K562 (cell line): ENCODE measurements around the gene TRIP10. TPM values are rescaled to one million over a fixed set of nuclear protein-coding genes. Genes with fewer than 3 reads are reported as not detected.
A peak's percentile ranks its signal among the peaks of the same experiment; 100 is the strongest.

ENCODE experiments used
- ATAC-seq: fragments of 200-7000 bp; cut with Tn5 transposase; 3 replicates; pipeline ENCODE4 v1.9.1; 2020; ENCODE audit warnings: moderate library complexity
- BruUV-seq: library from RNA; stranded (reverse); fragments of 400-500 nt; replicated peaks from 2 replicates; lab custom pipeline; 2021; lab: Mats Ljungman, UMichigan
- CTCF ChIA-PET: fragments of 300-600 bp; formaldehyde crosslinking; extraction: SDS; loops from one replicate; lab custom pipeline; 2021; ENCODE audit warnings: low intra/inter-chr PET ratio; lab: Yijun Ruan, JAX
- POLR2A ChIA-PET: fragments of 300-600, 350-650 bp; sonication (Branson Sonifier 250); formaldehyde crosslinking; extraction: SDS; loops from one replicate; lab custom pipeline; 2021; ENCODE audit warnings: antibody characterized with exemption, inconsistent platforms; lab: Yijun Ruan, JAX
- DNase-seq, 4 experiments: peaks; one replicate each; pipeline versions ENCODE4 v3.0.0 to v3.0.0-alpha.2; 2011 to 2018; ENCODE audit warnings: low spot score in 3 of 4, mixed read lengths in 3 of 4; ENCODE audit errors: extremely low read depth in 1 of 4
- FAIRE-seq: peaks from 2 replicates; lab custom pipeline; 2011; peaks lifted over from hg19 to GRCh38; lab: Jason Lieb, UNC
- H2AFZ ChIP-seq: 2 replicates; pipeline ENCODE4 v1.6.0; 2011; ENCODE audit warnings: low read depth, low read length, control low read depth, inconsistent platforms
- H3K27ac ChIP-seq: fragments of 200-600 bp; 3 replicates; pipeline ENCODE4 v1.8.0; 2011; ENCODE audit warnings: low read depth, mild to moderate bottlenecking, control low read depth, inconsistent platforms, low read length, moderate library complexity, mixed read lengths; ENCODE audit errors: extremely low read depth
- H3K27me3 ChIP-seq, 2 experiments: fragments of 300-600 bp in 1 of 2; 2 replicates in 1 of 2; 3 replicates in 1 of 2; pipeline versions ENCODE4 v1.6.0 to v1.8.0; 2011; ENCODE audit warnings: inconsistent platforms in 2 of 2, low read length in 2 of 2, mild to moderate bottlenecking in 1 of 2, mixed read lengths in 1 of 2, moderate library complexity in 1 of 2; ENCODE audit not compliant: control insufficient read depth in 2 of 2, insufficient read depth in 2 of 2
- H3K36me3 ChIP-seq: fragments of 300-600 bp; 3 replicates; pipeline ENCODE4 v1.8.0; 2011; ENCODE audit warnings: mild to moderate bottlenecking, low read length, inconsistent platforms; ENCODE audit not compliant: control insufficient read depth, insufficient read depth
- H3K4me1 ChIP-seq, 2 experiments: fragments of 200-600 bp in 1 of 2; replicated peaks in 1 of 2; 2 replicates in 1 of 2; 3 replicates in 1 of 2; pipeline versions ENCODE4 v1.5.1 to v1.8.0; 2011; ENCODE audit warnings: inconsistent platforms in 2 of 2, low read length in 2 of 2, mild to moderate bottlenecking in 1 of 2, mixed read lengths in 1 of 2, moderate library complexity in 1 of 2; ENCODE audit not compliant: control insufficient read depth in 2 of 2, insufficient read depth in 2 of 2
- H3K4me2 ChIP-seq: 2 replicates; pipeline ENCODE4 v1.6.1; 2011; ENCODE audit warnings: low read length, control low read depth, inconsistent platforms, mixed read lengths; ENCODE audit not compliant: insufficient read depth
- H3K4me3 ChIP-seq: fragments of 200-600 bp; sonication (generic), shearing (Covaris generic); 2 replicates; pipeline ENCODE4 v1.5.1; 2016; ENCODE audit warnings: control low read depth, inconsistent platforms
- H3K79me2 ChIP-seq: fragments of 200-600 bp; 3 replicates; pipeline ENCODE4 v1.8.0; 2011; ENCODE audit warnings: low read length, inconsistent platforms; ENCODE audit not compliant: control insufficient read depth, insufficient read depth
- H3K9ac ChIP-seq, 2 experiments: 2 replicates each; pipeline versions ENCODE4 v1.6.0 to v1.6.1; 2011; ENCODE audit warnings: low read depth in 2 of 2, low read length in 2 of 2, control low read depth in 1 of 2, inconsistent platforms in 1 of 2, mild to moderate bottlenecking in 1 of 2, mixed read lengths in 1 of 2; ENCODE audit not compliant: insufficient read depth in 1 of 2
- H3K9me1 ChIP-seq: one replicate; pipeline ENCODE4 v1.6.0; 2011; ENCODE audit warnings: inconsistent platforms, mild to moderate bottlenecking, low read length, moderate library complexity; ENCODE audit not compliant: control insufficient read depth, insufficient read depth
- H3K9me3 ChIP-seq: replicated peaks from 2 replicates; pipeline ENCODE4 v1.5.1; 2011; ENCODE audit warnings: low read depth, low read length, inconsistent platforms; ENCODE audit not compliant: control insufficient read depth, insufficient read depth
- H4K20me1 ChIP-seq: replicated peaks from 2 replicates; pipeline ENCODE4 v1.6.1; 2011; ENCODE audit warnings: low read length, inconsistent platforms, mixed read lengths; ENCODE audit not compliant: control insufficient read depth, insufficient read depth
- C11orf30 ChIP-seq: fragments of 450-650 bp; IDR thresholded peaks from 2 replicates; pipeline ENCODE4 v1.6.1; 2016; ENCODE audit warnings: low read depth, mild to moderate bottlenecking
- CCNT2 ChIP-seq: IDR thresholded peaks from 2 replicates; pipeline ENCODE4 v1.6.1; 2011; ENCODE audit warnings: borderline replicate concordance, low read depth, mild to moderate bottlenecking, moderate library complexity, mixed read lengths, low read length; ENCODE audit not compliant: insufficient read length; ENCODE audit errors: extremely low read depth
- CTBP1 ChIP-seq: fragments of 450-650 bp; IDR thresholded peaks from 2 replicates; pipeline ENCODE4 v1.6.1; 2016; ENCODE audit warnings: borderline replicate concordance
- FOXJ2 ChIP-seq: fragments of 200-800 bp; sonication (Bioruptor generic); IDR thresholded peaks from 2 replicates; pipeline ENCODE4 v1.6.1; 2016; ENCODE audit warnings: missing genetic modification characterization, missing compliant biosample characterization
- GATA2 ChIP-seq: sonication (generic); formaldehyde crosslinking; IDR thresholded peaks from 2 replicates; pipeline ENCODE4 v1.4.0; 2020; ENCODE audit warnings: mild to moderate bottlenecking, missing genetic modification reagents
- HMG20B ChIP-seq: fragments of 250-450 bp; sonication (Bioruptor Pico); IDR thresholded peaks from 2 replicates; pipeline ENCODE4 v1.5.0; 2021; ENCODE audit warnings: mild to moderate bottlenecking
- KLF6 ChIP-seq: fragments of 250-450 bp; sonication (Bioruptor Pico); IDR thresholded peaks from 2 replicates; pipeline ENCODE4 v1.4.0; 2020; ENCODE audit warnings: mild to moderate bottlenecking, moderate library complexity, borderline replicate concordance
- MTF1 ChIP-seq: fragments of 250-450 bp; sonication (Bioruptor Pico); IDR thresholded peaks from 2 replicates; pipeline ENCODE4 v1.9.0; 2021; ENCODE audit warnings: moderate library complexity, mild to moderate bottlenecking, inconsistent platforms, borderline replicate concordance
- MXI1 ChIP-seq: IDR thresholded peaks from 2 replicates; pipeline ENCODE4 v1.6.1; 2011; ENCODE audit warnings: low read depth, mild to moderate bottlenecking, improper control_type of control experiment, low read length
- NFE2L1 ChIP-seq: fragments of 450-650 bp; IDR thresholded peaks from 2 replicates; pipeline ENCODE4 v1.6.1; 2016; ENCODE audit warnings: missing genetic modification characterization, low read depth, mild to moderate bottlenecking, missing compliant biosample characterization, moderate library complexity, borderline replicate concordance
- SAFB2 ChIP-seq: fragments of 200-400 bp; formaldehyde crosslinking; IDR thresholded peaks from 2 replicates; pipeline ENCODE4 v1.6.1; 2018; ENCODE audit warnings: borderline replicate concordance, low read length, low read depth, moderate library complexity; ENCODE audit not compliant: severe bottlenecking
- TAF7 ChIP-seq: fragments of 450-650 bp; IDR thresholded peaks from 2 replicates; pipeline ENCODE4 v1.6.1; 2016; ENCODE audit warnings: missing genetic modification characterization, missing compliant biosample characterization
- TEAD2 ChIP-seq: fragments of 450-650 bp; IDR thresholded peaks from 2 replicates; pipeline ENCODE4 v1.6.1; 2016; ENCODE audit warnings: missing genetic modification characterization, control low read depth, missing compliant biosample characterization
- TGIF2 ChIP-seq: sonication (generic); formaldehyde crosslinking; IDR thresholded peaks from 2 replicates; pipeline ENCODE4 v1.8.1; 2022; ENCODE audit warnings: mild to moderate bottlenecking, missing genetic modification reagents, moderate library complexity
- ZFX ChIP-seq: sonication (generic); formaldehyde crosslinking; IDR thresholded peaks from 2 replicates; pipeline ENCODE4 v1.8.0; 2022; ENCODE audit warnings: mild to moderate bottlenecking, missing genetic modification reagents, moderate library complexity
- ZNF121 ChIP-seq: sonication (generic); formaldehyde crosslinking; conservative IDR thresholded peaks from 2 replicates; pipeline ENCODE4 v1.8.0; 2022; ENCODE audit warnings: missing genetic modification reagents
- ZNF23 ChIP-seq: fragments of 250-450 bp; sonication (Bioruptor Pico); IDR thresholded peaks from 2 replicates; pipeline ENCODE4 v1.4.0; 2020; ENCODE audit warnings: mild to moderate bottlenecking
- ZNF431 ChIP-seq: sonication (generic); formaldehyde crosslinking; IDR thresholded peaks from 2 replicates; pipeline ENCODE4 v1.8.0; 2022; ENCODE audit warnings: mild to moderate bottlenecking, missing genetic modification reagents
- ZSCAN29 ChIP-seq: fragments of 450-650 bp; IDR thresholded peaks from 2 replicates; pipeline ENCODE4 v1.6.1; 2017
- WGBS: fragments of 100-300 bp; shearing (Covaris generic); methylation state at CpG from one replicate; pipeline ENCODE4 v1.1.6; 2016; ENCODE audit warnings: low coverage, mixed read lengths; ENCODE audit not compliant: insufficient coverage; ENCODE audit errors: missing lambda C conversion rate; 5-methylcytosine and 5-hydroxymethylcytosine counted together
- in situ Hi-C: fragments of 300-500 bp; cut with MboI; formaldehyde crosslinking; loops from 4 replicates; pipeline ENCODE4 v1.15.0; 2018; ENCODE audit warnings: inconsistent platforms, mixed read lengths
- intact Hi-C: fragments of 100-400 bp; cut with micrococcal nuclease; formaldehyde crosslinking; loops from 2 replicates; pipeline ENCODE4 v1.14.2; 2022
- polyA plus RNA-seq, 8 experiments: library from polyadenylated mRNA; depleted of rRNA in 4 of 8; stranded (reverse) in 5 of 8; unstranded in 3 of 8; fragments of >200 nt; fragmentation: Nextera tagmentation in 2 of 8; fragmentation: Illumina TruSeq in 1 of 8; extraction: Ambion mirVana in 2 of 8; extraction: Trizol in 1 of 8; gene quantifications; 2 replicates each; pipeline versions ENCODE4 v1.2.1 to v1.2.3, GENCODE V29; 2011 to 2014; ENCODE audit warnings: inconsistent platforms in 1 of 8, missing spikeins in 1 of 8
- total RNA-seq, 7 experiments: library from RNA; depleted of rRNA in 6 of 7; stranded (reverse); fragments of >200 nt in 6 of 7; fragmentation: Illumina TruSeq in 2 of 7; extraction: Trizol in 2 of 7; gene quantifications; 2 replicates each; pipeline versions ENCODE4 v1.2.1 to v1.2.3, GENCODE V29; 2011 to 2021; ENCODE audit warnings: low replicate concordance in 1 of 7
- TF ChIP-seq, protein P1 (sequence below): IDR thresholded peaks from 3 replicates; pipeline ENCODE4 v1.6.1; 2011; ENCODE audit warnings: borderline replicate concordance, mild to moderate bottlenecking; ENCODE audit not compliant: insufficient read length, insufficient read depth
- TF ChIP-seq, protein P2 (sequence below): fragments of 450-650 bp; IDR thresholded peaks from 2 replicates; pipeline ENCODE4 v1.6.1; 2016; ENCODE audit warnings: antibody characterized with exemption

Gene TRIP10
- total and polyA plus RNA-seq, 9 of the 15 experiments (the other 6 are each of a cell fraction or from before 2014, with no cell fraction given) = 1.2 to 66.8 (median 36.1) TPM

DNA sequence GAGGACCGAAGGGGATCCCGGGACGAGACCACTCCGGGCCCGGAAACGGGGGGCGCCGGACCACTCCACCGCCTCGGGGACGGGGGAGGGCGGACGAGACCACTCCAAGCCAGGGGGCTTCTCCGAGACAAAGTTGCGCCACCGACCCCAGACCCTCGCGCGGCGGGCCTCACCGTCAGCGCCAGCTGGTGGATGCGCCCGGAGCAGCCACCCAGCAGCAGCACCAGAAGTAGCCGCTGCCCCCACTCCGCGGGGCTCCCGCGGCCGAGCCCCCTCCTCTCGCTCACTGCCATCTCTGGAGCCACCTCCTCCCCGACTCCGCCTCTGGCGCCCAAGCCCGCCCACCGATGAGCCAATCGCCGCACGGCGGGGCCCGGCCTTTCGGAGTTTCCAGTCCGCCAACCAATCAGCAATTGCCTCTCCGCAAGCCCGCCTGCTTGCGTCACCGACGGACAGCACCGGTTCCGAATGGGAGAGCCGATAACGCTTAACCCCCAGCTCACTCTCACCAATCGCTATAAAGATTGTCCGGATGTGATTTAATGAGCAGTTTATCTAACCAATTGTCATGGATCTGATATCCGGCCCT lies 2.1 kb upstream of the TRIP10 start, which contains the start of gene GPR108:
Gene GPR108, minus strand, starts transcription at position 297 of the 589 bp plus-strand sequence. Its CDS starts 4 bp downstream, at position 293.
- ChIA-PET CTCF (interaction anchor here (2.8 kb wide), 1 partner anchor 126 kb away, joined by 16 read pairs; no protein-coding TSS in a partner anchor), POLR2A (interaction anchor here (0.7 to 1.9 kb wide), 14 partner anchors 9 to 361 kb away, joined by 3 to 7 read pairs (median 3); partner anchors contain the start of gene TNFSF9)
- Histone ChIP-seq H3K4me3 (peak within 1 kb of the TSS; percentile 62), H3K27me3 (no peaks in the 10 kb centered on the region), H3K9me3 (no peaks in the 10 kb centered on the region), H3K79me2 (peaks cover 44% of the 10 kb centered on the region), H3K27ac (peak within 1 kb of the TSS; percentile 91), H3K36me3 (peaks cover 17% of the 10 kb centered on the region; the same call in 1 of the 3 replicates), H4K20me1 (no peaks in the 10 kb centered on the region), H3K9ac (peak within 1 kb of the TSS; percentile 84 to 93), H3K9me1 (no peaks in the 10 kb centered on the region), H3K4me1 (peaks cover 46 to 70% of the 10 kb centered on the region in 2 experiments), H3K4me2 (peak within 1 kb of the TSS; percentile 92), H2AFZ (peak within 1 kb of the TSS; percentile 88)
- DNase-seq (peak; percentile 92 to 100 (median 96)), FAIRE-seq (no peak), ATAC-seq (peak; percentile 84)
- no TSS peak for BruUV-seq
- in situ Hi-C loops (no loop called here), intact Hi-C loops (loop anchor here (1.0 to 10.0 kb wide), 5 partner anchors 16 to 223 kb away; partner anchors contain the start of gene VAV1)
- under 1% methylated on average over 36 of the region's 55 CpGs for WGBS
- TF ChIP-seq CTBP1 (no peak), ZNF23 (CRISPR knock-in tag) (no peak), MXI1 (no peak), ZFX (CRISPR knock-in tag) (no peak), SAFB2 (no peak), CCNT2 (peak; percentile 86), TEAD2 (tag) (no peak), ZSCAN29 (no peak), KLF6 (no peak), MTF1 (CRISPR knock-in tag) (no peak), HMG20B (CRISPR knock-in tag) (no peak), C11orf30 (0 out of 2 replicates have a peak, but pooled peaks have one; percentile 10), ZNF121 (CRISPR knock-in tag) (no peak), FOXJ2 (tag) (no peak; the same call in 1 of the 2 replicates), NFE2L1 (tag) (no peak), ZNF431 (CRISPR knock-in tag) (no peak), GATA2 (CRISPR knock-in tag) (no peak), TAF7 (tag) (no peak), TGIF2 (CRISPR knock-in tag) (no peak)
- TF ChIP-seq, protein P1, sequence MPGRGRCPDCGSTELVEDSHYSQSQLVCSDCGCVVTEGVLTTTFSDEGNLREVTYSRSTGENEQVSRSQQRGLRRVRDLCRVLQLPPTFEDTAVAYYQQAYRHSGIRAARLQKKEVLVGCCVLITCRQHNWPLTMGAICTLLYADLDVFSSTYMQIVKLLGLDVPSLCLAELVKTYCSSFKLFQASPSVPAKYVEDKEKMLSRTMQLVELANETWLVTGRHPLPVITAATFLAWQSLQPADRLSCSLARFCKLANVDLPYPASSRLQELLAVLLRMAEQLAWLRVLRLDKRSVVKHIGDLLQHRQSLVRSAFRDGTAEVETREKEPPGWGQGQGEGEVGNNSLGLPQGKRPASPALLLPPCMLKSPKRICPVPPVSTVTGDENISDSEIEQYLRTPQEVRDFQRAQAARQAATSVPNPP = no peak
- TF ChIP-seq, protein P2, sequence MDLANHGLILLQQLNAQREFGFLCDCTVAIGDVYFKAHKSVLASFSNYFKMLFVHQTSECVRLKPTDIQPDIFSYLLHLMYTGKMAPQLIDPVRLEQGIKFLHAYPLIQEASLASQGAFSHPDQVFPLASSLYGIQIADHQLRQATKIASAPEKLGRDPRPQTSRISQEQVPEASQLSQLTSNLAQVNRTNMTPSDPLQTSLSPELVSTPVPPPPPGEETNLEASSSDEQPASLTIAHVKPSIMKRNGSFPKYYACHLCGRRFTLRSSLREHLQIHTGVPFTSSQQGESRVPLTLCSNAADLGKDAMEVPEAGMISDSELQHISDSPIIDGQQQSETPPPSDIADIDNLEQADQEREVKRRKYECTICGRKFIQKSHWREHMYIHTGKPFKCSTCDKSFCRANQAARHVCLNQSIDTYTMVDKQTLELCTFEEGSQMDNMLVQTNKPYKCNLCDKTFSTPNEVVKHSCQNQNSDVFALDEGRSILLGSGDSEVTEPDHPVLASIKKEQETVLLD = no peak
